Esophagus squamous epithelium (tissue), 4 donors: ENCODE data around the gene HNRNPU.

ENCODE experiments used
- CTCF ChIP-seq, 6 experiments: fragments of 450-650 bp in 4 of 6; fragments of 200-600 bp in 2 of 6; sonication (generic) in 2 of 6; IDR thresholded peaks; one replicate each; pipeline ENCODE4 v1.5.1; 2016 to 2019; ENCODE audit warnings: antibody characterized with exemption in 6 of 6, mild to moderate bottlenecking in 4 of 6, moderate library complexity in 4 of 6
- POLR2A ChIP-seq, 4 donors: fragments of 450-650 bp; IDR thresholded peaks; one replicate each; pipeline ENCODE4 v1.6.1; 2017; ENCODE audit warnings: antibody characterized with exemption in 4 of 4, mild to moderate bottlenecking in 4 of 4, moderate library complexity in 3 of 4

- TF ChIP-seq CTCF (IDR thresholded peaks at IDR 0.05) (no peak), POLR2A (IDR thresholded peaks at IDR 0.05) (no peak)
Measured at GRCh38 chr1:244878681-244879080, 14.3 kb upstream of the HNRNPU start.
